CD4-positive, alpha-beta T cell treated with Interferon gamma for 1 hour (primary cell): ENCODE data around the gene OR52E1.

Experiments used
- DNase-seq: peaks from one replicate; pipeline ENCODE4 v3.0.0-alpha.2; 2020

The OR52E1 gene

DNA sequence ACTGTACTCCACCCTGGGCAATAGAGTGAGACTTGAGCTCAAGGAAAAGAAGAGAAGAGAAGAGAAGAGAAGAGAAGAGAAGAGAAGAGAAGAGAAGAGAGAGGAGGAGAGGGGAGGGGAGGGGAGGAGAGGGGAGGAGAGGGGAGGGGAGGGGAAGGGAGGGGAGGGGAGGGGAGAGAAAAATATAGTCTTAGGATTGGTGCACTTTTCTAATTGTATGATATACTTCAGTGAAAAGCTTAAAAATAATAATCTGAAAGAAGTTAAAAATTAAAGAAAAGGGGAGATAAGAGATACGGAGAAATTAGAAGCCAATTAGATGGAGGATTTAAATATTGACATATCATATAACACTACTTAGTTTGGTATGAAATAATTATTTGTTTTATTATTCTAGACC lies 49.5 kb downstream of the OR52E1 start:
- DNase-seq = no peak
